22Rv1 (cell line): Measurements from ENCODE around the gene TPPP.

Experiments used
- ZFX ChIP-seq: fragments of 450-650 bp; IDR thresholded peaks from 2 replicates; pipeline ENCODE4 v1.6.1; 2017; ENCODE audit warnings: antibody characterized with exemption, borderline replicate concordance
- TF ChIP-seq, protein P1 (sequence below): fragments of 450-650 bp; IDR thresholded peaks from 2 replicates; pipeline ENCODE4 v1.5.1; 2017; ENCODE audit warnings: mild to moderate bottlenecking

DNA sequence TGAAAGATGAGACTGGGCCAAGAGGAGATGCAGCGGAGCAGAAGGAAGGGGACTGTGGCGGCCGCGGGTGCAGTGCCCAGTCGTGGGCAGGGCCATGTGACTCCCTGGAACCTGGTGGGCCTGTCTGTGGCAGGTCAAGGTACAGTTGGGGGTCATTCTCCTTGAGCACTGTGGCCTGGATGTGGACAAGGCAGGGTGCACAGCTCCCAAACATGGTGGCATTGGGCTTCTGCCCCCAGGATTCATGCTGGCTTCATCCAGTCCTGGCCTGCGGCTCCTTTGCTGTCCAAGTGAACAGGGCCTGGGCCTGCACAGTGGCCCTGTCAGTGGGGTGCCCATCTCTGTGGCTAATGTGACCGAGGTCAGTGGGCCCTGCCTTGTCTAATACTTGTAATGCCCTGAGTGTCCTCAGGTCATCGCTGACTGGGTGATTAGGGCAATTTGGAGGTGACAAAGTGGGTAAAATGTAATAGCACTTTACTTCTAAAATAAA lies 41.1 kb downstream of the TPPP start:
- TF ChIP-seq ZFX, result no peak
- TF ChIP-seq, protein P1, sequence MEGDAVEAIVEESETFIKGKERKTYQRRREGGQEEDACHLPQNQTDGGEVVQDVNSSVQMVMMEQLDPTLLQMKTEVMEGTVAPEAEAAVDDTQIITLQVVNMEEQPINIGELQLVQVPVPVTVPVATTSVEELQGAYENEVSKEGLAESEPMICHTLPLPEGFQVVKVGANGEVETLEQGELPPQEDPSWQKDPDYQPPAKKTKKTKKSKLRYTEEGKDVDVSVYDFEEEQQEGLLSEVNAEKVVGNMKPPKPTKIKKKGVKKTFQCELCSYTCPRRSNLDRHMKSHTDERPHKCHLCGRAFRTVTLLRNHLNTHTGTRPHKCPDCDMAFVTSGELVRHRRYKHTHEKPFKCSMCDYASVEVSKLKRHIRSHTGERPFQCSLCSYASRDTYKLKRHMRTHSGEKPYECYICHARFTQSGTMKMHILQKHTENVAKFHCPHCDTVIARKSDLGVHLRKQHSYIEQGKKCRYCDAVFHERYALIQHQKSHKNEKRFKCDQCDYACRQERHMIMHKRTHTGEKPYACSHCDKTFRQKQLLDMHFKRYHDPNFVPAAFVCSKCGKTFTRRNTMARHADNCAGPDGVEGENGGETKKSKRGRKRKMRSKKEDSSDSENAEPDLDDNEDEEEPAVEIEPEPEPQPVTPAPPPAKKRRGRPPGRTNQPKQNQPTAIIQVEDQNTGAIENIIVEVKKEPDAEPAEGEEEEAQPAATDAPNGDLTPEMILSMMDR, result no peak
